ENCODE results near the gene EIF2S1. TPM values are rescaled to one million over a fixed set of nuclear protein-coding genes. Genes with fewer than 3 reads are reported as not detected.
"Not testable (repeated sequence)": the region's sequence is repeated elsewhere in the genome, so short reads cannot be mapped to it uniquely, and the experiment has no call there.

The EIF2S1 gene
- total RNA-seq, 2 donors from 2014 or later, result 38.4 to 49.7 TPM

GRCh38 chr14:67408122-67408801 is 48.1 kb downstream of the EIF2S1 start:
- not testable (repeated sequence) for H3K36me3 Mint-ChIP-seq (ENCODE audit: low read depth); DNase-seq; ATAC-seq; H3K27me3 Mint-ChIP-seq; H3K4me1 Mint-ChIP-seq; H3K27ac Mint-ChIP-seq; H3K4me3 Mint-ChIP-seq; H3K9me3 ChIP-seq (ENCODE audit: control insufficient read depth, low read length, poor library complexity, severe bottlenecking)

GRCh38 chr14:67409461-67409860 is 49.3 kb downstream of the EIF2S1 start:
- peaks cover 6% of the 10 kb centered on the region for H3K4me1 Mint-ChIP-seq

GRCh38 chr14:67410313-67410712 is 50.2 kb downstream of the EIF2S1 start:
- no peaks in the 10 kb centered on the region for H3K36me3 Mint-ChIP-seq (ENCODE audit: low read depth)
- H3K27me3 Mint-ChIP-seq, result no peaks in the 10 kb centered on the region
- ATAC-seq (no peak), DNase-seq (no peak)
- peaks cover 6% of the 10 kb centered on the region for H3K4me1 Mint-ChIP-seq
- H3K27ac Mint-ChIP-seq, result no peak overlapping the region
- no peaks in the 10 kb centered on the region for H3K9me3 ChIP-seq (ENCODE audit: control insufficient read depth, low read length, poor library complexity, severe bottlenecking)
- no peak overlapping the region for H3K4me3 Mint-ChIP-seq

More at GRCh38 chr14:67409461-67409860, 49.3 kb downstream of the EIF2S1 start:
- H3K27ac Mint-ChIP-seq, result no peak overlapping the region
- ATAC-seq, result no peak
- H3K4me3 Mint-ChIP-seq, result no peak overlapping the region
- no peaks in the 10 kb centered on the region for H3K27me3 Mint-ChIP-seq
- DNase-seq, result no peak
- H3K9me3 ChIP-seq (ENCODE audit: control insufficient read depth, low read length, poor library complexity, severe bottlenecking), result no peaks in the 10 kb centered on the region
- no peaks in the 10 kb centered on the region for H3K36me3 Mint-ChIP-seq (ENCODE audit: low read depth)

- Mint-ChIP-seq H3K27me3 (peaks cover 5% of the 10 kb centered on the region), H3K4me1 (peaks cover 6% of the 10 kb centered on the region), H3K27ac (no peak overlapping the region), H3K36me3 (ENCODE audit: low read depth) (no peaks in the 10 kb centered on the region), H3K4me3 (peak overlapping the region; percentile 81)
- no peaks in the 10 kb centered on the region for H3K9me3 ChIP-seq (ENCODE audit: control insufficient read depth, low read length, poor library complexity, severe bottlenecking)
- DNase-seq, result no peak
- no peak for ATAC-seq
These were observed 51.2 kb downstream of the EIF2S1 start for GRCh38 chr14:67411370-67411769.

- H3K36me3 Mint-ChIP-seq (ENCODE audit: low read depth), result no peaks in the 10 kb centered on the region
- peak; percentile 13 to 29 (median 20) for DNase-seq
- H3K4me3 Mint-ChIP-seq, result peak within 1 kb of the TSS; percentile 81
- H3K9me3 ChIP-seq (ENCODE audit: control insufficient read depth, low read length, poor library complexity, severe bottlenecking), result no peaks in the 10 kb centered on the region
- peaks cover 5% of the 10 kb centered on the region for H3K27me3 Mint-ChIP-seq
- ATAC-seq, result peak; percentile 83
- peaks cover 6% of the 10 kb centered on the region for H3K4me1 Mint-ChIP-seq
- H3K27ac Mint-ChIP-seq, result peak within 1 kb of the TSS; percentile 24
These were observed 51.8 kb downstream of the EIF2S1 start, which contains the start of gene PLEK2 for GRCh38 chr14:67411820-67412421. Gene PLEK2, minus strand, starts transcription at chr14:67412165. Its CDS starts 106 bp downstream, at chr14:67412059.

GRCh38 chr14:67413806-67414769 is 54.0 kb downstream of the EIF2S1 start:
- Mint-ChIP-seq H3K36me3 (ENCODE audit: low read depth) (no peaks in the 10 kb centered on the region), H3K4me3 (no peak overlapping the region), H3K27me3 (peaks cover 5% of the 10 kb centered on the region), H3K27ac (peak overlapping the region; percentile 29), H3K4me1 (peaks cover 6% of the 10 kb centered on the region)
- no peak for ATAC-seq
- no peak for DNase-seq
- no peaks in the 10 kb centered on the region for H3K9me3 ChIP-seq (ENCODE audit: control insufficient read depth, low read length, poor library complexity, severe bottlenecking)

- not testable (repeated sequence) for H3K36me3 Mint-ChIP-seq (ENCODE audit: low read depth); H3K4me1 Mint-ChIP-seq; ATAC-seq; H3K9me3 ChIP-seq (ENCODE audit: control insufficient read depth, low read length, poor library complexity, severe bottlenecking); H3K27me3 Mint-ChIP-seq; H3K27ac Mint-ChIP-seq; H3K4me3 Mint-ChIP-seq; DNase-seq
These were observed 55.5 kb downstream of the EIF2S1 start for GRCh38 chr14:67415610-67416009.

- Mint-ChIP-seq H3K36me3 (ENCODE audit: low read depth) (no peaks in the 10 kb centered on the region), H3K27me3 (peaks cover 5% of the 10 kb centered on the region), H3K4me1 (peaks cover 6% of the 10 kb centered on the region), H3K4me3 (no peak overlapping the region), H3K27ac (no peak overlapping the region)
- DNase-seq, result no peak
- no peak for ATAC-seq
- H3K9me3 ChIP-seq (ENCODE audit: control insufficient read depth, low read length, poor library complexity, severe bottlenecking), result no peaks in the 10 kb centered on the region
These were observed 56.0 kb downstream of the EIF2S1 start for GRCh38 chr14:67416085-67416484.

GRCh38 chr14:67416810-67417209 is 56.7 kb downstream of the EIF2S1 start:
- DNase-seq, result no peak
- Mint-ChIP-seq H3K4me3 (no peak overlapping the region), H3K27ac (no peak overlapping the region), H3K36me3 (ENCODE audit: low read depth) (no peaks in the 10 kb centered on the region), H3K27me3 (peaks cover 5% of the 10 kb centered on the region), H3K4me1 (peaks cover 4% of the 10 kb centered on the region)
- ATAC-seq, result no peak
- no peaks in the 10 kb centered on the region for H3K9me3 ChIP-seq (ENCODE audit: control insufficient read depth, low read length, poor library complexity, severe bottlenecking)

GRCh38 chr14:67417633-67418032 is 57.5 kb downstream of the EIF2S1 start:
- Mint-ChIP-seq H3K27ac (no peak overlapping the region), H3K4me1 (no peaks in the 10 kb centered on the region), H3K36me3 (ENCODE audit: low read depth) (no peaks in the 10 kb centered on the region), H3K4me3 (no peak overlapping the region), H3K27me3 (peaks cover 10% of the 10 kb centered on the region)
- ATAC-seq, result no peak
- no peak for DNase-seq
- no peaks in the 10 kb centered on the region for H3K9me3 ChIP-seq (ENCODE audit: control insufficient read depth, low read length, poor library complexity, severe bottlenecking)

GRCh38 chr14:67418401-67419191 is 58.5 kb downstream of the EIF2S1 start:
- Mint-ChIP-seq H3K36me3 (ENCODE audit: low read depth) (no peaks in the 10 kb centered on the region), H3K4me1 (no peaks in the 10 kb centered on the region), H3K27me3 (peaks cover 10% of the 10 kb centered on the region), H3K4me3 (no peak overlapping the region), H3K27ac (no peak overlapping the region)
- no peaks in the 10 kb centered on the region for H3K9me3 ChIP-seq (ENCODE audit: control insufficient read depth, low read length, poor library complexity, severe bottlenecking)
- ATAC-seq (no peak), DNase-seq (no peak)

GRCh38 chr14:67420102-67420739 is 60.1 kb downstream of the EIF2S1 start:
- Mint-ChIP-seq H3K36me3 (ENCODE audit: low read depth) (no peaks in the 10 kb centered on the region), H3K27me3 (peaks cover 19% of the 10 kb centered on the region), H3K4me1 (no peaks in the 10 kb centered on the region), H3K4me3 (no peak overlapping the region), H3K27ac (no peak overlapping the region)
- H3K9me3 ChIP-seq (ENCODE audit: control insufficient read depth, low read length, poor library complexity, severe bottlenecking), result no peaks in the 10 kb centered on the region
- DNase-seq, result peak in 1 of 3 donors; percentile 15
- peak; percentile 47 for ATAC-seq
